KG1 (cell line): ENCODE data around the gene BAAT.

Experiments used
- DNase-seq: peaks from one replicate; lab custom pipeline; 2025; lab: John Stamatoyannopoulos, UW

Gene BAAT

GRCh38 chr9:101398068-101398929, 13.5 kb upstream of the BAAT start, which contains the start of the genes MRPL50 and ZNF189:
MRPL50 (minus strand) TSS chr9:101398618; CDS start chr9:101398592, 26 bp downstream.
ZNF189 (plus strand) TSS chr9:101398851; CDS start chr9:101399157, 306 bp downstream.
- peak; percentile 91 for DNase-seq

DNA sequence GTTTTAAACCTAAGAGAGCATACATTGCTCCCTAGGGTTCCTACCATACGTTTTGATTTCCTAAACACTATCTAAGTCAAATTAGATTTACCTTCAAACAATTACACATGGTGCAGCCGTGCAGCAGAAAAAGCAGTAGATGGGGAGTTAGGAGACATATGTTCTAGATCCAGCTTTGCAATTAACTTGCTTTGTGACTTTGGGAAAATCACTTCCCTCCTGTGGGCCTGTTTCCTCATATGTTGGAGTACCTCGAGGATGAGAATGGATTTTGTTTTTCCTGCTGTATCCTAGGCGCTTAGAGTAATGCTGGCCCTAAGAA, 12.9 kb upstream of the BAAT start:
- DNase-seq = no peak

GRCh38 chr9:101394687-101395086, 9.9 kb upstream of the BAAT start:
- DNase-seq = no peak

DNA sequence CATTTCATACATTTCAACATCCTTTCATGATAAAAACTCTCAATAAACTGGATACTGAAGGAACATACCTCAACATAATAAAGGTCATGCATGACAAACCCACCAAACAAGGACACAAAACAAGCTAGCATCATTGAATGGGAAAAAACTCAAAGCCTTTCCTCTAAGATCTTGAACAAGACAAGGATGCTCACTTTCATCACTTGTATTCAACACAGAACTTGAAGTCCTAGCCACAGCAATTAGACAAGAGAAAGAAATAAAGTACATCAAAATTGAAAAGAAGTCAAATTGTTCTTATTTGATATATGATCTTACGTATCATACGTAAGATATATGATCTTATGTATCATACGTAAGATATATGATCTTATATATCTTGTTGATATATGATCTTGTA, 8.3 kb upstream of the BAAT start:
- DNase-seq = no peak

DNA sequence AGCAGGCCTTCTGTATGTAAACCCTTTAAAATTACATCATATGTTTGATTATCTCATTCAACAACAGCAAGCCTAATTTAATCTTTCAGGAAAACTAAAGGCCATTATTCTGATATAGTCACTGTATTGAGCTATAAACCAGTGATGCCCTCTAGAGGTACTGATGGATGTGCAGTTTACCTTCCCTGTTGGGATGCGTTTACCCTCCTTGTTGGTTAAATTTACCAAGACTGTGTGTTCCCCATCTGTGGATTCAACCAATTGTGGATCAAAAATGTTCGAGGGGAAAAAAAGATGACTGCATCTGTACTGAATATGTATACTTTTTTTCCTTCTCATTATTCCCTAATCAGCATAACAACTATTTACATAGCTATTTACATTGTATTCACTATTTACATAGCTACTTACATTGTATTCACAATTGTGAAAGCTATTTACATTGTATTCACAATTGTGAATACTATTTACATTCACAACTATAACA, 3.7 kb upstream of the BAAT start:
- DNase-seq = no peak

- DNase-seq = no peak
Observed at GRCh38 chr9:101387871-101388506, 3.2 kb upstream of the BAAT start.

DNA sequence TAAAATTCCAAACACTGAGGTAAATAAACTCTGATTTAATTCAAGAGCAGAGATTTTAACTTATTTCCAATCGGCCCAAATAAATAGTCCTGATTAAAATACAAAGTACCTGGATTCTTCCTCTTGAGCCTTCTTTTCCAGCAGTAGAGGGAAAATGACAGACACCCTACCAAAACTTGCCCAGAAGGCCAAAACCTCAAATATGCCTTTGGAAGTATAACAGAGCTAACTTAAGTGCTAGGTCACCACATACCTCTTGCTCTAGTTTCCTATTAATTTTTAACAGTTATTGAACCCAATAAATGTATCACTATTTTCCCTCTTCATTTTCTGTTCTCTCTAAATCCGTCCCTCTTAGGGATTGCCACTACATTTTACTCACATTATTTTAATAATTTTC, 1.4 kb downstream of the BAAT start:
- DNase-seq = no peak

DNA sequence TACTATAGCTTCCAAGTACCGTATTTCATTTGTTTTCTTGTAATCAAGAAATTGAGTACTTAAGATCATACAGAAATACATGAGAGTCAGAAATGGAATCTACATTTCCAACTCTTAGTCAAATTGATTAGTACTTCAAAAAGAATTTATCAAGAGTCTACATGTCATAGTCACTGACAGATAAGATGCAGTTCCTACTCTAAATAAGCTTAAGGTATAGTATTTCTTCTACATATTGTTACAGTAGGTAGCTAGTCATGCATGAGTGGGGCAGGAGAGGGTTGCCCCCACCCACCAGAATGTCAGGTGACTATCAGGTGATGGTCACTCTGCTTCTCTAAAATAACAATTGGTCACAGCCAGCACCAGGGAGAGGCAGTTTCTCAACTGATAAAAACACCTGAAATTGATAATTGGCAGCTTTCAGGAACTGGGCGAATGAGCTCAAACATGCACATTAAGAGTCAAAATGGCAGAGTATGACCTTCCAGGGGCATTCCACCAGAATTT, 2.9 kb downstream of the BAAT start:
- no peak for DNase-seq

DNA sequence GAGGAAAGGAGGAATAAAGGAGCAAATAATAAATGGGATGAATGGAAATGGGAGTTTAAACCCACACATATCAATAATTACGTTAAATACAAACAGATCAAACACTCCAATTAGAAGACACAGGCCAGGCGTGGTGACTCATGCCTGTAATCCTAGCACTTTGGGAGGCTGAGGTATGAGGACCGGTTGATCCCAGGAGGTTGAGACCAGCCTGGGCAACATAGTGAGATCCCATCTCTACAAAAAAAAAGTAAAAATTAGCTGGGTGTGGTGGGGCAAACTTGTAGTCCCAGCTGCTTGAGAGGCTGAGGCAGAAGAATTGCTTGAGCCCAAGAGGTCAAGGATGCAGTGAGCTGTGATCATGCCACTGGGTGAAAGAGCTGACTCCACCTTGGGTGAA, 3.7 kb downstream of the BAAT start:
- no peak for DNase-seq

DNA sequence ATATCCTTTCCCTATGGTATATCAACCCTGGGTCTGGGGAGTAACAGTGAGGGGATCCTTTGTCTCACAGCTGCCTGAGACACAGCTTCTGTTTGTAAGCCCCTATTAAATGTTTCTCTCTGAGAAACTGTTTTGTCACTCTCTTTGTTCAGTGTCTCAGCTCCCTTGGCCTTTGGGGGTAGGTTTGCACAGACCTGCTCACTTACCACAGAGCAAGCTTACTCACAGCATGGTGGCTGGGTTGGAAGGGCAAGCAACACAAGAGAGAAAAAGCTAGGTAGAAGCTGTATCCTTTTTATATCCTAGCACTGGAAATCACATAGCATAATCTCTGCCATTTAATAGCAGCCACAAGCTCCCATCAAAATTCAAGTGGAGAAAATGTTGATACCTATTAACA, 4.5 kb downstream of the BAAT start:
- DNase-seq = no peak

DNA sequence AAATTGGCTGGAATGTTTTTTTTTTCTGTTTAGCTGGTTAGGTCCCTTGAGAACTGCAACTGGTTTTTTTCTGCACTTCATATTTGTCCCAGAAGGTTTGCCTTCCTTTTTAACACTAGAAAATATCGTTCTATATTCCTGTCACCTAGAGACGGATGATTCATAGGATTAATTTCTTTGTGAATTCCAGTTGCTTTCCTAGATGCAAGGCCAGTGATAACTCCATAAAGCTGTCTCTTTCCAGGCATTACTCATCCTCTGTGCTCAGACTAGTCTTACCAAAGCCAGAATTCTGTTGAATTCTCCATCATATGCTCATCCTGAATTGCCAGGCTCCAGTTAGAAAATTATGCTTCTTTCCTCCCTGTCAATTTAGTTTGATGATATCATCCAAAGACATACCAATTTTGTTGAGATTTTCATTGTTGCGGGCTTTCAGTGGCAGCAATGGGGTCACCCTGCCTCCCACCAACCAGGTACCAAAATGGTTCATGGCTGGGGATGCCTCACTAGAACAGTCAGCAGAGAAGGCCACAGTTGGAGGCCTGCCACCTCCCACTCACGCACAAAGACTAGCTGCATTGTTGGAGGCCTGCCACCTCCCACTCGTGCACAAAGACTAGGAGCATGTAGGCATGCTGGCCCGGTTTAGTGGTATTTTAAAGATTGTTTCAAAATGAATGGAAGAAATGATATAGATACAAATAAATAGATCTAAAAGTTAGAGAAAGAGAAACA, 8.5 kb downstream of the BAAT start:
- no peak for DNase-seq

GRCh38 chr9:101375546-101375945, 9.3 kb downstream of the BAAT start:
- DNase-seq = no peak

GRCh38 chr9:101372327-101373118, 12.3 kb downstream of the BAAT start:
- DNase-seq = no peak

GRCh38 chr9:101371813-101372212, 13.0 kb downstream of the BAAT start:
- no peak for DNase-seq

GRCh38 chr9:101369884-101370531, 14.8 kb downstream of the BAAT start:
- DNase-seq = no peak

DNA sequence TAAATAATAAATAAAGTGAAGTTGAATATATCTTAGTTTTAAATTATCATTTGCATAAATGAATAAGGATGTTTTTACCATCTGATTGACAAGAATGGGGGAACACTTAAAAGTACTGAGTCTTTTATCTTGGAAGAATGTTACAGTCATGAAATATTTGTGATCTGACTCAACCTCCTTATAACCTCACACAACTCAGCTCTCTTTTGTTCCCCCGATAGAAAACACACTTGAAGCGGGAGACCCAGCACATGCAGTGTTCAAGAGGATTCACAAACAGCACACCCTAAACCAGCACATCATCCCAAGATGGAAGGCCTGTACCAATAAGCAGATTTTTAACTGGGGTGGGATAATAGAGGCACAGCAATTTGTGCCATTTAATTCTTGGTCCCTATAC, 15.5 kb downstream of the BAAT start:
- no peak for DNase-seq

- DNase-seq = no peak
Observed at GRCh38 chr9:101367323-101367722, 17.5 kb downstream of the BAAT start.

GRCh38 chr9:101366038-101366756, 18.6 kb downstream of the BAAT start:
- DNase-seq = no peak

DNA sequence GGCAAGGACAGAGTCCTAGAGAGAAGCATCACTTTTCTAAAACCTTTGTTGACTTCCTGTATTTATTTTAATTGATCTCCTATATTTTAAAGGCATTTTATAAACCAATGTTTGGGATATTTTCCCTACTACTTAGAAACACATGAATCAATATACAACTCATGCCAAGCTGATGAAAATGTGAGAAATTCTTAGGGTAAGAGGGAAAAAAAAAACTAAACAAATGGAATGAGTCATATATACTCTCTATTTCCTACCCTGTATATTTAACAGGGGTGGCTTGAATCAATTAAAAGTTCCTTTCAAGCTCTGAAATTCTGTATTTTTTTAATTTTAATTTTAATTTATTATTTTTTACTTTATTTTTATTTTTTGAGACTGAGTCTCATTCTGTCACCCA, 19.6 kb downstream of the BAAT start:
- no peak for DNase-seq

GRCh38 chr9:101362450-101362849, 22.4 kb downstream of the BAAT start:
- no peak for DNase-seq

DNA sequence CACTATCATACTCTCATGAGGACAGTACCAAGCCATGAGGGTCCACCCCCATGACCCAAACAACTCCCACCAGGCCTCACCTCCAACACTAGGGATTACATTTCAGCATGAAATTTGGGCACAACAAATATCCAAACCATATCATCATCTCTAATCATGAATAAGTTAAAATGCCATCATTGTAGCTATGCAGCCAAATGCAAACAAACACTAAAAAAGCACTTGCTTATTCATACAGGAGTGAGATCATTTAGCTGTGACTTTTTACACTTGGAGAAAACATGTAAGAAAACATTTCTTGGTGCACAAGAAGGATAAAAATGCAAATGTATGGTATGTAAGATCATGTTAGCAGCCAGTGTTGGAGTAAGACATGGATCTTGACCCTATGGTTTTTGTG, 24.2 kb downstream of the BAAT start:
- DNase-seq = no peak
